Kidney (tissue), 14 donors: ENCODE measurements around the gene STYXL1. TPM values are rescaled to one million over a fixed set of nuclear protein-coding genes. Genes with fewer than 3 reads are reported as not detected.

Source experiments
- DNase-seq, 5 donors: peaks; one replicate each; pipeline ENCODE4 v3.0.0-alpha.2; 2013 to 2020
- FAIRE-seq: peaks from 2 replicates; lab custom pipeline; 2012; peaks lifted over from hg19 to GRCh38; lab: Jason Lieb, UNC
- H3K27ac ChIP-seq, 2 donors: one replicate each; pipeline ENCODE4 v1.7.0; 2013; ENCODE audit warnings: low read depth in 2 of 2, low read length in 2 of 2, inconsistent platforms in 1 of 2
- H3K27me3 ChIP-seq: one replicate; pipeline ENCODE4 v1.7.1; 2013; ENCODE audit warnings: low read length, inconsistent platforms; ENCODE audit not compliant: control insufficient read depth, insufficient read depth
- H3K36me3 ChIP-seq, 3 donors: one replicate each; pipeline versions ENCODE4 v1.7.0 to v1.7.1; 2013; ENCODE audit warnings: low read length in 3 of 3, control low read depth in 1 of 3, inconsistent platforms in 1 of 3; ENCODE audit not compliant: insufficient read depth in 3 of 3, control insufficient read depth in 2 of 3
- H3K4me1 ChIP-seq, 3 donors: one replicate each; pipeline versions ENCODE4 v1.7.0 to v1.7.1; 2013; ENCODE audit warnings: low read length in 3 of 3, inconsistent platforms in 1 of 3, low read depth in 1 of 3; ENCODE audit not compliant: control insufficient read depth in 2 of 3, insufficient read depth in 2 of 3
- H3K4me3 ChIP-seq, 3 donors: one replicate each; pipeline versions ENCODE4 v1.7.0 to v1.8.1; 2013; ENCODE audit warnings: low read length in 3 of 3, control low read depth in 1 of 3, inconsistent platforms in 1 of 3
- H3K9ac ChIP-seq, 3 donors: one replicate each; pipeline versions ENCODE4 v1.7.0 to v1.7.1; 2013; ENCODE audit warnings: low read length in 3 of 3, control low read depth in 1 of 3, inconsistent platforms in 1 of 3
- H3K9me3 ChIP-seq, 3 donors: one replicate each; pipeline versions ENCODE4 v1.7.0 to v1.7.1; 2013; ENCODE audit warnings: low read length in 3 of 3, control low read depth in 1 of 3, inconsistent platforms in 1 of 3; ENCODE audit not compliant: control insufficient read depth in 2 of 3, insufficient read depth in 1 of 3
- CTCF ChIP-seq: IDR thresholded peaks from 3 replicates; pipeline ENCODE4 v1.5.1; 2012; ENCODE audit warnings: mild to moderate bottlenecking, moderate library complexity, borderline replicate concordance; ENCODE audit not compliant: insufficient read depth; ENCODE audit errors: extremely low read depth
- intact Hi-C: fragments of 100-400 bp; cut with DNase I; formaldehyde crosslinking; loops from one replicate; pipeline ENCODE4 v1.11.1; 2022
- polyA plus RNA-seq: library from polyadenylated mRNA; stranded (reverse); fragments of 350-450 nt; fragmentation: Illumina TruSeq; extraction: RNeasy Lipid Tissue Mini Kit (QIAGEN cat#74804); gene quantifications from one replicate; pipeline ENCODE4 v1.2.3, GENCODE V29; 2014; ENCODE audit warnings: low read depth, low replicate concordance; ENCODE audit not compliant: insufficient read depth
- total RNA-seq: library from RNA; stranded (reverse); fragmentation: NEBNext Ultra II Directional; extraction: Animal tissue kit (Norgen Biotek cat#: 25700); gene quantifications from one replicate; pipeline ENCODE4 v1.2.1, GENCODE V29; 2021
- donor health status: control.
- donor health status: control.
- donor health status: control.
- donor health status: control.
- donor health status: control.
- donor health status: DM: yes; HTN: yes; CAD: no.
- donor health status: Normal renal cell carcinoma (clear cell type).

The STYXL1 gene
- total and polyA plus RNA-seq, 2 donors from 2014 or later, result 29.9 to 55.5 TPM

DNA sequence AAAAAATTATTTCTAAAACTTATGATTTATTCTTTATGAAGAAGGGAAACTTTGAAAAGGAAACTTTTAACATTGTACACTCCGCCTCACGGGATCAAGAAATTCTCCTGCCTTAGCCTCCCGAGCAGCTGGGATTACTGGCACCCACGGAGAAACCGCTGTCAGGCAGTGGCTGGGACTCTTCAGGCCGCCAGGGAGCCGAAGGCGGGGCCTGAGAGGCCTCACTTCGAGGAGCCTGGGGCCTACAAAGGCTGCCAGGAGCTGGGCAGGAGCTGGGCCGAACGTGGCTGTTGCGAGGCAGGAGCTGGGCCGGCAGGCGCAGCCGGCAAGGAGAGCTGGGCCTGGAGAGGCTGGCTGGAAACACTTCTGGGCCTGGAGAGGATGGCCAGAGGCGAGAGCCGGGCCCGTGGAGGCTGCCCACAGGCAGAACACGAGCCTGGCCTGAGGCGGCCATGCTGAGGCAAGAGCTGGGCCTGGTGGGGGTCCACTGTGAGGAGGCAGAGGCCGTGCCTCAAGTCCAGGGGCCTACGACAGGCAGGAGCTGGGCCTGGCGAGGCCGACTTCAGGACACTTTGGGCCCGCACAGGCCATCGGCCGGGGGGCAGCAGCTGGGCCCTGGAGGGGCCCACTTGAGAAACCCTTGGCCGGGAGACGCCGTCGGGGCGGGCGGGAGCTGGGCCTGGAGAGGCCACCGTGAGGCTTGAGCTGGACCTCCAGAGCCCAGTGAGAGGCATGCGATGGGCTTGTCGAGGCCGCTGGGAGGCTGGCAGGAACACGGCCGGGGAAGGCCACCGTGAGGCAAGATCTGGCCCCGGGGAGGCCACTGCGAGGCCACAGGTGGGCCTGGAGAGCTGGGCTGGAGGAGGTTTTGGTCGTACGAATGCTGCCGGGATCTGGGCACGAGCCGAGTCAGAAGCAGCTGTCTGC, 23.8 kb upstream of the STYXL1 start:
- TF ChIP-seq CTCF, result no peak
- FAIRE-seq (no peak), DNase-seq (peak in 2 of 5 donors; percentile 30 to 71)
- H3K36me3 ChIP-seq, result peaks cover 0 to 9% (median 0%) of the 10 kb centered on the region in 3 donors
- H3K4me3 ChIP-seq, result no peak overlapping the region
- peaks cover 0 to 4% (median 0%) of the 10 kb centered on the region in 3 donors for H3K9me3 ChIP-seq
- intact Hi-C loops, result no loop called here
- no peak overlapping the region for H3K27ac ChIP-seq
- peaks cover 0 to 3% (median 0%) of the 10 kb centered on the region in 3 donors for H3K4me1 ChIP-seq
- no peaks in the 10 kb centered on the region for H3K27me3 ChIP-seq
- no peak overlapping the region for H3K9ac ChIP-seq

DNA sequence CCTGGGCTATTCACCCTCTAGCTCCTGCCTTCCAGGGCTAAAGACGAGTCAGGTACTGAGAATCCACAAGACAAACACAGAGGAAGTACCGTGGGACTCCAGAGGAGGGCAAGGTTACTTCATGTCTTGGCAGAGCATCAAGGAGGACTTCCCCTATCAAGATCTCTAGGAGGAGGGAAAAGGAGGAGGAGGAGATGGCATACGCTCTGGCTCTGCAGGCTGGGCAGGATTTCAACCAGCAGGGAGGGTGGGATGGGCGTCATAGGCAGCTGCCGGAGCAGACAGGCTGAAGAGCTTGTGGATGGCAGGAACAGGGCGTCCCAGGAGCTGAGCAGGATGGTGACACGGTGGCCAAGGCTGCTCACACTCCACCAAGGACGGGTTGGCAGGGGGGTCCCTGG, 21.4 kb upstream of the STYXL1 start:
- FAIRE-seq (no peak), DNase-seq (peak in 4 of 5 donors; percentile 20 to 73 (median 48))
- Histone ChIP-seq H3K36me3 (peaks cover 2 to 32% (median 9%) of the 10 kb centered on the region in 3 donors), H3K4me3 (no peak overlapping the region), H3K27ac (no peak overlapping the region), H3K4me1 (peaks cover 0 to 4% (median 3%) of the 10 kb centered on the region in 3 donors), H3K27me3 (no peaks in the 10 kb centered on the region), H3K9me3 (no peaks in the 10 kb centered on the region), H3K9ac (no peak overlapping the region)
- intact Hi-C loops, result no loop called here
- peak; percentile 15 for TF ChIP-seq CTCF

DNA sequence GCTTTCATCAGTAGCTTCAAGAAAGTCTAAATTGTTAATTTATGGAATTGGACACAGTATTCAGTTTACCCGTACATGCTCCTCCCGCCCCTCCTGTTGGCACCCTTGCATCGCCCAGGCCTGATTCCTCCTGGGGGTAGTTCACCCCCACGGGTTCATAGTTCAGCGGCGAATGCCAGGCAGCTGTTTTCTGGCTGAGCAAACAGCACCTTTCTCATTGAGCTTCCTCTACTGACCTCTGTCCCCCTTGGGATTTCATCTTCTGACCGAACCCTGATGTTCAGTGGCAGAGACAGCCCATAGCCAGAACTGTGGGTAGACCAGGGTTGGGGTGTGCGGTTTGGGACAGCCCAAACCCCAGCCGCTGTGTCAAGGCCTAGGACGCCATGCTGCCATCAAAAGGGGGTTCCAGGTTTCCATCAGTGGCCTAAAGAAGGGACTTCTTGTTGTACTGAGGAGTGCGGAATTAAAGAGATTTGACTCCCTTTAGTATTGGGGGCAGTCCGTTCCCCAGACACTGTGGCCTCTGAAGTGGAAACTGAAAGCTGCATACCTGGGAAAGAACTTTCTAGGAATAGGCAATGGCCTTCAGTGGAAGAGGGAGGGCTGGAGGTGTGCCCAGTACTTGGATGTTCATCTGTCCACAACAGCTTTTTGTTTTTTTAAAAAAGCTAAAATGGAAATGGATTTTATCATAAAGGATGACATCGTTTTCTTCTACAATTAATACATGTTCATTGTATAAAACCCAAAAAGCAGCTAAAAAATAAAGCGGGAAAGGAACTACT, 19.1 kb upstream of the STYXL1 start:
- Histone ChIP-seq H3K27ac (no peak overlapping the region), H3K9ac (no peak overlapping the region), H3K4me3 (no peak overlapping the region), H3K27me3 (no peaks in the 10 kb centered on the region), H3K36me3 (peaks cover 2 to 44% (median 15%) of the 10 kb centered on the region in 3 donors), H3K4me1 (peaks cover 0 to 4% (median 3%) of the 10 kb centered on the region in 3 donors), H3K9me3 (no peaks in the 10 kb centered on the region)
- no peak for DNase-seq
- intact Hi-C loops, result no loop called here
- FAIRE-seq, result no peak
- TF ChIP-seq CTCF, result no peak
